IMR-90 (cell line): ENCODE measurements around the gene FANK1. TPM values are rescaled to one million over a fixed set of nuclear protein-coding genes. Genes with fewer than 3 reads are reported as not detected.
A peak's percentile ranks its signal among the peaks of the same experiment; 100 is the strongest.

Experiments used
- ATAC-seq: fragments of 200-7000 bp; cut with Tn5 transposase; 2 replicates; pipeline ENCODE4 v1.9.1; 2020; ENCODE audit warnings: low read depth, mild to moderate bottlenecking, moderate library complexity
- BruUV-seq: library from RNA; stranded (reverse); fragments of 400-500 nt; replicated peaks from 2 replicates; lab custom pipeline; 2021; lab: Mats Ljungman, UMichigan
- CTCF ChIA-PET: fragments of 300-600 bp; formaldehyde crosslinking; extraction: SDS; loops from one replicate; lab custom pipeline; 2021; ENCODE audit warnings: antibody characterized with exemption; lab: Yijun Ruan, JAX
- POLR2A ChIA-PET: fragments of 300-600 bp; sonication (Branson Sonifier 250); formaldehyde crosslinking; loops from one replicate; lab custom pipeline; 2022; ENCODE audit warnings: antibody characterized with exemption; ENCODE audit not compliant: unreplicated experiment; lab: Charles Lee
- DNase-seq: peaks from one replicate; pipeline ENCODE4 v3.0.0; 2013
- H2AFZ ChIP-seq: replicated peaks from 2 replicates; pipeline ENCODE3; 2013; ENCODE audit warnings: low read length, mild to moderate bottlenecking; ENCODE audit not compliant: poor library complexity
- H2AK5ac ChIP-seq: 2 replicates; pipeline ENCODE4 v1.6.1; 2013; ENCODE audit warnings: low read depth, low read length, inconsistent platforms
- H2AK9ac ChIP-seq: replicated peaks from 2 replicates; pipeline ENCODE3; 2013; ENCODE audit warnings: mild to moderate bottlenecking, low read depth, low read length, moderate library complexity; ENCODE audit not compliant: poor library complexity
- H2BK120ac ChIP-seq: 2 replicates; pipeline ENCODE4 v1.6.1; 2013; ENCODE audit warnings: low read depth, low read length, inconsistent platforms
- H2BK15ac ChIP-seq: 3 replicates; pipeline ENCODE4 v1.6.1; 2013; ENCODE audit warnings: low read depth, low read length, inconsistent platforms
- H2BK20ac ChIP-seq: 2 replicates; pipeline ENCODE4 v1.6.1; 2013; ENCODE audit warnings: low read depth, mild to moderate bottlenecking, inconsistent platforms, low read length, moderate library complexity
- H2BK5ac ChIP-seq: 2 replicates; pipeline ENCODE4 v1.6.1; 2013; ENCODE audit warnings: mild to moderate bottlenecking, low read depth, low read length, inconsistent platforms; ENCODE audit not compliant: poor library complexity, severe bottlenecking
- H3K14ac ChIP-seq: replicated peaks from 2 replicates; pipeline ENCODE4 v1.6.1; 2013; ENCODE audit warnings: low read depth, low read length, inconsistent platforms
- H3K18ac ChIP-seq: 2 replicates; pipeline ENCODE4 v1.6.1; 2013; ENCODE audit warnings: low read depth, low read length, control low read depth
- H3K23ac ChIP-seq: 2 replicates; pipeline ENCODE4 v1.6.1; 2013; ENCODE audit warnings: low read depth, low read length, inconsistent platforms
- H3K27ac ChIP-seq: 2 replicates; pipeline ENCODE4 v1.5.1; 2013; ENCODE audit warnings: mild to moderate bottlenecking, control low read depth, low read length; ENCODE audit not compliant: insufficient read depth
- H3K27me3 ChIP-seq: 2 replicates; pipeline ENCODE4 v1.6.1; 2013; ENCODE audit warnings: low read length; ENCODE audit not compliant: control insufficient read depth, insufficient read depth
- H3K36me3 ChIP-seq: 2 replicates; pipeline ENCODE4 v1.6.1; 2013; ENCODE audit warnings: low read length, mixed read lengths; ENCODE audit not compliant: control insufficient read depth, insufficient read depth
- H3K4ac ChIP-seq: 2 replicates; pipeline ENCODE4 v1.6.1; 2013; ENCODE audit warnings: low read depth, low read length, inconsistent platforms
- H3K4me1 ChIP-seq: 2 replicates; pipeline ENCODE4 v1.6.1; 2013; ENCODE audit warnings: low read length, mixed read lengths; ENCODE audit not compliant: control insufficient read depth, insufficient read depth
- H3K4me2 ChIP-seq: 2 replicates; pipeline ENCODE4 v1.6.1; 2013; ENCODE audit warnings: low read depth, mild to moderate bottlenecking, control low read depth, low read length, moderate library complexity
- H3K4me3 ChIP-seq: 2 replicates; pipeline ENCODE4 v1.5.1; 2013; ENCODE audit warnings: low read depth, mild to moderate bottlenecking, control low read depth, low read length, moderate library complexity; ENCODE audit not compliant: insufficient read depth
- H3K56ac ChIP-seq: 2 replicates; pipeline ENCODE4 v1.6.1; 2013; ENCODE audit warnings: low read length, inconsistent platforms; ENCODE audit not compliant: insufficient read depth; ENCODE audit errors: extremely low read depth
- H3K79me1 ChIP-seq, 2 experiments: 2 replicates each; pipeline ENCODE4 v1.6.1; 2013; ENCODE audit warnings: low read length in 2 of 2, inconsistent platforms in 1 of 2, low read depth in 1 of 2
- H3K9ac ChIP-seq: 2 replicates; pipeline ENCODE4 v1.6.1; 2013; ENCODE audit warnings: low read depth, low read length, control low read depth
- H3K9me1 ChIP-seq: 2 replicates; pipeline ENCODE4 v1.6.1; 2013; ENCODE audit warnings: low read length, inconsistent platforms; ENCODE audit not compliant: insufficient read depth
- H3K9me3 ChIP-seq: 2 replicates; pipeline ENCODE4 v1.6.1; 2013; ENCODE audit warnings: low read length; ENCODE audit not compliant: control insufficient read depth, insufficient read depth
- H4K20me1 ChIP-seq: 2 replicates; pipeline ENCODE4 v1.6.1; 2013; ENCODE audit warnings: low read length, inconsistent platforms; ENCODE audit not compliant: insufficient read depth
- H4K5ac ChIP-seq: 2 replicates; pipeline ENCODE4 v1.6.1; 2013; ENCODE audit warnings: mild to moderate bottlenecking, low read depth, low read length, control low read depth
- H4K8ac ChIP-seq, 2 experiments: 2 replicates each; pipeline ENCODE4 v1.6.1; 2013; ENCODE audit warnings: low read depth in 2 of 2, low read length in 2 of 2, control low read depth in 1 of 2, inconsistent platforms in 1 of 2
- H4K91ac ChIP-seq: 2 replicates; pipeline ENCODE4 v1.6.1; 2013; ENCODE audit warnings: low read depth, low read length, inconsistent platforms; ENCODE audit not compliant: insufficient read depth
- BHLHE40 ChIP-seq: fragments of 150-350 bp; IDR thresholded peaks from 2 replicates; pipeline ENCODE4 v1.6.1; 2016; ENCODE audit warnings: mild to moderate bottlenecking, low read depth, low read length
- CEBPB ChIP-seq: IDR thresholded peaks from 2 replicates; pipeline ENCODE4 v1.6.1; 2012; ENCODE audit warnings: low read depth, low read length, improper control_type of control experiment
- CHD1 ChIP-seq: IDR thresholded peaks from 2 replicates; pipeline ENCODE4 v1.6.1; 2012; ENCODE audit warnings: low read depth, low read length, improper control_type of control experiment
- FOS ChIP-seq: fragments of 150-350 bp; IDR thresholded peaks from 2 replicates; pipeline ENCODE4 v1.6.1; 2016; ENCODE audit warnings: low read depth, low read length
- MAFK ChIP-seq: IDR thresholded peaks from 2 replicates; pipeline ENCODE4 v1.6.1; 2012; ENCODE audit warnings: low read depth, low read length, improper control_type of control experiment
- MXI1 ChIP-seq: IDR thresholded peaks from 2 replicates; pipeline ENCODE4 v1.6.1; 2012; ENCODE audit warnings: low read depth, mild to moderate bottlenecking, low read length, moderate library complexity, borderline replicate concordance
- NFE2L2 ChIP-seq: fragments of 150-350 bp; IDR thresholded peaks from 2 replicates; pipeline ENCODE4 v1.6.1; 2016; ENCODE audit warnings: low read depth, mild to moderate bottlenecking, low read length
- POLR2A ChIP-seq: IDR thresholded peaks from 2 replicates; pipeline ENCODE4 v1.6.1; 2012; ENCODE audit warnings: mild to moderate bottlenecking, low read depth, low read length
- RAD21 ChIP-seq: IDR thresholded peaks from 2 replicates; pipeline ENCODE4 v1.6.1; 2012; ENCODE audit warnings: low read length, improper control_type of control experiment
- RCOR1 ChIP-seq: IDR thresholded peaks from 2 replicates; pipeline ENCODE4 v1.6.1; 2012; ENCODE audit warnings: mild to moderate bottlenecking, low read length, improper control_type of control experiment; ENCODE audit not compliant: insufficient replicate concordance
- SMC3 ChIP-seq: fragments of 150-350 bp; IDR thresholded peaks from 2 replicates; pipeline ENCODE4 v1.6.1; 2016; ENCODE audit warnings: low read depth, mild to moderate bottlenecking, antibody characterized with exemption, low read length, moderate library complexity
- WGBS, 2 experiments: methylation state at CpG; one replicate each; pipeline versions ENCODE4 v1.1.5 to v1.1.7; 2013; ENCODE audit warnings: missing lambda C conversion rate in 2 of 2; ENCODE audit not compliant: insufficient read length in 1 of 2; ENCODE audit errors: extremely low coverage in 2 of 2; 5-methylcytosine and 5-hydroxymethylcytosine counted together
- dilution Hi-C: fragments of 300-500 bp; cut with HindIII; formaldehyde crosslinking; loops from one replicate; pipeline ENCODE4 v1.14.3; 2018; ENCODE audit warnings: low sequenced_read_pairs; ENCODE audit not compliant: unreplicated experiment
- in situ Hi-C: fragments of 300-500 bp; cut with MboI; formaldehyde crosslinking; loops from 3 replicates; pipeline ENCODE4 v1.14.3; 2019; ENCODE audit warnings: low sequenced_read_pairs, inconsistent platforms, mixed read lengths
- intact Hi-C: fragments of 100-400 bp; cut with micrococcal nuclease; formaldehyde crosslinking; loops from 2 replicates; pipeline ENCODE4 v1.10.0; 2022
- polyA plus RNA-seq, 3 experiments: library from polyadenylated mRNA; depleted of rRNA; stranded (reverse); fragments of >200 nt; gene quantifications; 2 replicates each; pipeline ENCODE4 v1.2.3, GENCODE V29; 2012; ENCODE audit warnings: low replicate concordance in 1 of 3
- total RNA-seq: library from RNA; depleted of rRNA; stranded (reverse); fragments of >200 nt; gene quantifications from 2 replicates; pipeline ENCODE4 v1.2.3, GENCODE V29; 2012
- TF ChIP-seq, protein P1 (sequence below): conservative IDR thresholded peaks from 2 replicates; pipeline ENCODE4 v1.5.1; 2012; ENCODE audit warnings: mild to moderate bottlenecking, low read depth, low read length, improper control_type of control experiment
- TF ChIP-seq, protein P2 (sequence below): fragments of 150-350 bp; IDR thresholded peaks from 2 replicates; pipeline ENCODE4 v1.6.1; 2017; ENCODE audit warnings: mild to moderate bottlenecking, antibody characterized with exemption, low read length, low read depth
- TF ChIP-seq, protein P3 (sequence below): fragments of 150-350 bp; IDR thresholded peaks from 2 replicates; pipeline ENCODE4 v1.6.1; 2016; ENCODE audit warnings: low read depth, mild to moderate bottlenecking, low read length, moderate library complexity, borderline replicate concordance

Gene FANK1
- total and polyA plus RNA-seq, 2 of the 4 experiments (the other 2 are of a cell fraction): 0.90 to 2.2 TPM

DNA sequence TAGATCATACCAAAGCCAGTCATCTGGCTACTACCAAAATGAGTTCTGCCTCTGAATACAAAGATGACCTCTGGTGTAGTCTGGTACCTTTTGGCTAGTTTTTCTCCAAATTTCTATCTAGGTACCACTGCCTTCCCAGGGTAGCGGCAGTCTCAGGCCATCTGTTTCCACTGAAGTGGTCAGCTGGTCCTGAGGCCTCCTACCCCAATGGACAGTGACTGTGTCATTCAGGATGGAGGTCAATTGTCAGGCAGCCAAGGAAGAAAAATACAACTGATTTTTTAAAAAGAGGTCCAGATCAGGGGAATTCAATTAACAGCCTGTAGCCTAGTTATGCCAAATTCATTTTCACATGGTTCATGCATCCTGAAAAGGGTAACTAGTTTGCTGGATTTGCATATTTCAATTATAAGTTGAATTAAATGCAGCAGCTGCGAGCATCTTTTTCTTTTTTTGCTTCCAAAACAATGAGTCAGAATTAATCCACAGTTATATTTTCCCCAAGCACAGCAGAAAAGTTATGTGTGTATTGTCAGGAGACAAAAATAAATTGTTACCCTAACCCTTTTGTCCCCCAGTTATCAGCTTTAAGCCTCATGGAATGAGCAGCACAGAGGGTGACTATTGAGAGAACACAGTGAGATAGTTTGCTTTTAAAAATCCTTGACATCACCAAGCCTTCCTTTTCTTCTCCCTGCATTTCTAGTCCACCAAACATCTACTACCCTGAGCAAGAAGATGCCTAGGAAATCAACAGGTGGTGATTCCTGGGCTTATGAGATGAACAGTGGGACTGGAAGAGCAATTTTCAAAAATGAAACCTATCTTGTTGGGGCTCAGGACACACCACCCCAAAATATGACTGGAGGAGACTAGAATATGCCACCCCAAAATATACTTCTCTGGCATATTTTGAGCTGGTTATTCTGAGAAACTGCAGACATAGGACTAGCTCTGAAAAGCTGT is 45.3 kb upstream of the FANK1 start:
- CTCF ChIA-PET: no interaction called here
- no peak overlapping the region for H3K18ac ChIP-seq
- dilution Hi-C loops (no loop called here), in situ Hi-C loops (no loop called here), intact Hi-C loops (no loop called here)
- H3K4me2 ChIP-seq: no peak overlapping the region
- no peaks in the 10 kb centered on the region for H3K9me3 ChIP-seq
- DNase-seq (no peak), ATAC-seq (peak; percentile 27; the same call in 1 of the 2 replicates)
- TF ChIP-seq, protein P1, sequence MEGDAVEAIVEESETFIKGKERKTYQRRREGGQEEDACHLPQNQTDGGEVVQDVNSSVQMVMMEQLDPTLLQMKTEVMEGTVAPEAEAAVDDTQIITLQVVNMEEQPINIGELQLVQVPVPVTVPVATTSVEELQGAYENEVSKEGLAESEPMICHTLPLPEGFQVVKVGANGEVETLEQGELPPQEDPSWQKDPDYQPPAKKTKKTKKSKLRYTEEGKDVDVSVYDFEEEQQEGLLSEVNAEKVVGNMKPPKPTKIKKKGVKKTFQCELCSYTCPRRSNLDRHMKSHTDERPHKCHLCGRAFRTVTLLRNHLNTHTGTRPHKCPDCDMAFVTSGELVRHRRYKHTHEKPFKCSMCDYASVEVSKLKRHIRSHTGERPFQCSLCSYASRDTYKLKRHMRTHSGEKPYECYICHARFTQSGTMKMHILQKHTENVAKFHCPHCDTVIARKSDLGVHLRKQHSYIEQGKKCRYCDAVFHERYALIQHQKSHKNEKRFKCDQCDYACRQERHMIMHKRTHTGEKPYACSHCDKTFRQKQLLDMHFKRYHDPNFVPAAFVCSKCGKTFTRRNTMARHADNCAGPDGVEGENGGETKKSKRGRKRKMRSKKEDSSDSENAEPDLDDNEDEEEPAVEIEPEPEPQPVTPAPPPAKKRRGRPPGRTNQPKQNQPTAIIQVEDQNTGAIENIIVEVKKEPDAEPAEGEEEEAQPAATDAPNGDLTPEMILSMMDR: no peak
- TF ChIP-seq CHD1 (no peak), MXI1 (no peak), SMC3 (no peak), MAFK (no peak), RCOR1 (no peak), NFE2L2 (no peak), CEBPB (no peak), FOS (no peak), POLR2A (no peak), BHLHE40 (no peak), RAD21 (no peak)
- TF ChIP-seq, protein P2, sequence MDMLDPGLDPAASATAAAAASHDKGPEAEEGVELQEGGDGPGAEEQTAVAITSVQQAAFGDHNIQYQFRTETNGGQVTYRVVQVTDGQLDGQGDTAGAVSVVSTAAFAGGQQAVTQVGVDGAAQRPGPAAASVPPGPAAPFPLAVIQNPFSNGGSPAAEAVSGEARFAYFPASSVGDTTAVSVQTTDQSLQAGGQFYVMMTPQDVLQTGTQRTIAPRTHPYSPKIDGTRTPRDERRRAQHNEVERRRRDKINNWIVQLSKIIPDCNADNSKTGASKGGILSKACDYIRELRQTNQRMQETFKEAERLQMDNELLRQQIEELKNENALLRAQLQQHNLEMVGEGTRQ: no peak
- TF ChIP-seq, protein P3, sequence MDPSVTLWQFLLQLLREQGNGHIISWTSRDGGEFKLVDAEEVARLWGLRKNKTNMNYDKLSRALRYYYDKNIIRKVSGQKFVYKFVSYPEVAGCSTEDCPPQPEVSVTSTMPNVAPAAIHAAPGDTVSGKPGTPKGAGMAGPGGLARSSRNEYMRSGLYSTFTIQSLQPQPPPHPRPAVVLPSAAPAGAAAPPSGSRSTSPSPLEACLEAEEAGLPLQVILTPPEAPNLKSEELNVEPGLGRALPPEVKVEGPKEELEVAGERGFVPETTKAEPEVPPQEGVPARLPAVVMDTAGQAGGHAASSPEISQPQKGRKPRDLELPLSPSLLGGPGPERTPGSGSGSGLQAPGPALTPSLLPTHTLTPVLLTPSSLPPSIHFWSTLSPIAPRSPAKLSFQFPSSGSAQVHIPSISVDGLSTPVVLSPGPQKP: no peak
- POLR2A ChIA-PET: no interaction called here
- H3K56ac ChIP-seq: no peak overlapping the region
- no peak overlapping the region for H3K9ac ChIP-seq
- H4K5ac ChIP-seq: no peak overlapping the region
- H2AFZ ChIP-seq: no peak overlapping the region
- no peak overlapping the region for H2BK15ac ChIP-seq
- H2BK5ac ChIP-seq: no peak overlapping the region
- H3K27ac ChIP-seq: no peak overlapping the region
- no TSS peak for BruUV-seq
- H3K27me3 ChIP-seq: no peaks in the 10 kb centered on the region
- no peak overlapping the region for H3K14ac ChIP-seq
- H3K36me3 ChIP-seq: peaks cover 34% of the 10 kb centered on the region
- H3K23ac ChIP-seq: no peak overlapping the region
- no peak overlapping the region for H3K4me3 ChIP-seq
- no peak overlapping the region for H3K4ac ChIP-seq
- no peak overlapping the region for H4K8ac ChIP-seq
- H4K20me1 ChIP-seq: no peaks in the 10 kb centered on the region
- H4K91ac ChIP-seq: no peak overlapping the region
- no peaks in the 10 kb centered on the region for H3K4me1 ChIP-seq
- no peak overlapping the region for H2AK5ac ChIP-seq
- H2BK120ac ChIP-seq: no peak overlapping the region
- no peaks in the 10 kb centered on the region; a peak in 1 of 4 replicates for H3K79me1 ChIP-seq
- no peak overlapping the region for H2AK9ac ChIP-seq
- H3K9me1 ChIP-seq: peaks cover 3% of the 10 kb centered on the region; the same call in 1 of the 2 replicates
- WGBS, 2 experiments: no CpG with 5 or more reads among the region's 2 CpGs
- no peak overlapping the region for H2BK20ac ChIP-seq
